Right lobe of liver (tissue), 4 donors: ENCODE measurements around the gene MZT2B.
"Not testable (repeated sequence)": the region's sequence is repeated elsewhere in the genome, so short reads cannot be mapped to it uniquely, and the experiment has no call there.

Source experiments
- POLR2A ChIP-seq: fragments of 450-650 bp; IDR thresholded peaks from one replicate; pipeline ENCODE4 v1.6.1; 2017; ENCODE audit warnings: antibody characterized with exemption, mild to moderate bottlenecking
- TF ChIP-seq, protein P1 (sequence below), 4 donors: fragments of 200-600 bp in 3 of 4; fragments of 450-650 bp in 1 of 4; IDR thresholded peaks; one replicate each; pipeline versions ENCODE4 v1.5.1 to v1.8.0; 2016 to 2022; ENCODE audit warnings: antibody characterized with exemption in 4 of 4, mild to moderate bottlenecking in 2 of 4
- donor health status: DM: no; HTN: no; CAD: no.
- donor health status: DM: no; HTN: no; CAD: no.
- donor health status: DM: no; HTN: yes; CAD: no.

DNA sequence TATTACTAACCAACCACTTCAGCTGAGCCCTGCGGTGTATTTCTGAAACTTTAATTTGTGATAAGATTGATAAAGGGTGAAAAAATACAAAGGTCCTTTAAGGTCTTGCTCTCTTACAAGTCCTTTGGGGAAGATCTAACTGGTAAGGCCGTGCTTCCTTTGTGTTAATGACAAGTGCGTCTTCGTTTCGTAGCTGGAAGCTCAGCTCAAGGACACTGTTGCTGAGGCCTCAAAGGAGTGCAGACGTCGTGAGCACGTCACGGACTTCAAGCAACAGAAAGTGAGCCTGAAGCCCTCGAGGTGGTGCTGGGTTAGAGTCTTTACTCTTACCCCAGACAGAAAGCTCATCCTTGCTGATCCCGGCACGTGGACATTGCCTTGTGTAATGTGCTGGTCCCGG, 25.0 kb downstream of the MZT2B start:
- TF ChIP-seq, protein P1, sequence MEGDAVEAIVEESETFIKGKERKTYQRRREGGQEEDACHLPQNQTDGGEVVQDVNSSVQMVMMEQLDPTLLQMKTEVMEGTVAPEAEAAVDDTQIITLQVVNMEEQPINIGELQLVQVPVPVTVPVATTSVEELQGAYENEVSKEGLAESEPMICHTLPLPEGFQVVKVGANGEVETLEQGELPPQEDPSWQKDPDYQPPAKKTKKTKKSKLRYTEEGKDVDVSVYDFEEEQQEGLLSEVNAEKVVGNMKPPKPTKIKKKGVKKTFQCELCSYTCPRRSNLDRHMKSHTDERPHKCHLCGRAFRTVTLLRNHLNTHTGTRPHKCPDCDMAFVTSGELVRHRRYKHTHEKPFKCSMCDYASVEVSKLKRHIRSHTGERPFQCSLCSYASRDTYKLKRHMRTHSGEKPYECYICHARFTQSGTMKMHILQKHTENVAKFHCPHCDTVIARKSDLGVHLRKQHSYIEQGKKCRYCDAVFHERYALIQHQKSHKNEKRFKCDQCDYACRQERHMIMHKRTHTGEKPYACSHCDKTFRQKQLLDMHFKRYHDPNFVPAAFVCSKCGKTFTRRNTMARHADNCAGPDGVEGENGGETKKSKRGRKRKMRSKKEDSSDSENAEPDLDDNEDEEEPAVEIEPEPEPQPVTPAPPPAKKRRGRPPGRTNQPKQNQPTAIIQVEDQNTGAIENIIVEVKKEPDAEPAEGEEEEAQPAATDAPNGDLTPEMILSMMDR (IDR thresholded peaks at IDR 0.05) = not testable (repeated sequence)
- TF ChIP-seq POLR2A = not testable (repeated sequence)
